Measurements from ENCODE around the gene ZNF627.
"Not testable (repeated sequence)": the region's sequence is repeated elsewhere in the genome, so short reads cannot be mapped to it uniquely, and the experiment has no call there.

ZNF627 gene

DNA sequence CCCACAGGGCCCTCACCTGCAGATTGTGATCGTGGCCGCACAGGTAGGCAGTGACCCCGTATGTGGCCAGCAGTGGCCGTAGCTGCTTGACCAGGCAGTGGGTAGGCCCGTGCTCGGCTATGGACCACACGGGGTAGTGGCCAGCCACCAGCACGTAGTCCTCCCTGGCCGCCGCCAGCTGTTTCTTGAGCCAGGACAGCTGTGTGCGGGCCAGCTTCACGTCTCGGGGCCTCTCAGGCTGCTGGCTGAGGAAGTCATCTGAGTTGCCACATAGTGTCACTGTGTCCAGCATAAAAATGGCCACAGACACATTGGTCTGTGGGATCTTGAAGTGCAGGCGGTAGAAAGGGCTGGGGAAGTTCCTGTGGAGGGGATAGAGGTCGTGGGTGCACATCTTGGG lies 21.1 kb upstream of the ZNF627 start:
- peak; percentile 47 for DNase-seq

DNA sequence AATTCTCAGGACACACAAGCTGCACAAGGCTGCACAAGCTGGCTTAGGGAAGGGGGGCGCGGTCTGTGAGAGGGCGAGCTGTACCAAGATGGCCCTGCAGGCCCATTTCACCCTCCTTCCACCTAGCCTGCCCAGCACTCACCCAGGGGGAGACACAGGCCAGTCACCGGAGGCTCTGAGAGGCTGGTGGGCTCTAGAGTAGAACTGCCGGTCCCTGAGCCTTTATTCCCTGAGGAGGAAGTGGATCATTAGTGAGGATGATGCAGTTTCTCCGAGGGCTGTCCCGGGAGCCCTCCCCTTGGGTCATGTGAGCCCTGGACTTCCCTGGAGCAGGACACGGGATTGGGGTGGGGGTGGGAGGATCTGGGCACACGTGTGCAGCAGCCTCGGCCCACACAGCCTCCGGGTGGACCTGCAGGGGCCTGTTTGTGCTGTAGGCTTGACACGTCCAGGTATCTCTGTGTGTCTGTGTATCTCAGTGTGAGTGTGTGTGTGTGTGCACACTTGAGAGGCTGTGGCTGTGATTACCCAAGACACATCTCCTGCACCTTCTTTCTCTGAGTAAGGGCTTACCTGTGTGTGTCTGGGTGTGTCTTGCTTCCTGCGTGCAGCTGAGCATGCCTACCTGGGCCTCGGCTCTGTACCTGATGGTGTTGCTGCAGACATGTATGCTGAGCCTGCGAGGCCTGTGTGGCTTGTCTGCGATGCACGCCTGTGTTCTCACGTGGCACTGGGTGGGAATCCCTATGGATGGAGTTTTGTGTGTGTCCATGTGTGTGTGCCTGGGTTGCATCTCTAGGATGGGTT lies 19.6 kb upstream of the ZNF627 start, which contains the start of gene ACP5:
Gene ACP5 (minus strand): TSS at position 195 of the 807 bp plus-strand sequence. CDS start 328 bp downstream, outside the sequence.
- DNase-seq: peak; percentile 75

DNA sequence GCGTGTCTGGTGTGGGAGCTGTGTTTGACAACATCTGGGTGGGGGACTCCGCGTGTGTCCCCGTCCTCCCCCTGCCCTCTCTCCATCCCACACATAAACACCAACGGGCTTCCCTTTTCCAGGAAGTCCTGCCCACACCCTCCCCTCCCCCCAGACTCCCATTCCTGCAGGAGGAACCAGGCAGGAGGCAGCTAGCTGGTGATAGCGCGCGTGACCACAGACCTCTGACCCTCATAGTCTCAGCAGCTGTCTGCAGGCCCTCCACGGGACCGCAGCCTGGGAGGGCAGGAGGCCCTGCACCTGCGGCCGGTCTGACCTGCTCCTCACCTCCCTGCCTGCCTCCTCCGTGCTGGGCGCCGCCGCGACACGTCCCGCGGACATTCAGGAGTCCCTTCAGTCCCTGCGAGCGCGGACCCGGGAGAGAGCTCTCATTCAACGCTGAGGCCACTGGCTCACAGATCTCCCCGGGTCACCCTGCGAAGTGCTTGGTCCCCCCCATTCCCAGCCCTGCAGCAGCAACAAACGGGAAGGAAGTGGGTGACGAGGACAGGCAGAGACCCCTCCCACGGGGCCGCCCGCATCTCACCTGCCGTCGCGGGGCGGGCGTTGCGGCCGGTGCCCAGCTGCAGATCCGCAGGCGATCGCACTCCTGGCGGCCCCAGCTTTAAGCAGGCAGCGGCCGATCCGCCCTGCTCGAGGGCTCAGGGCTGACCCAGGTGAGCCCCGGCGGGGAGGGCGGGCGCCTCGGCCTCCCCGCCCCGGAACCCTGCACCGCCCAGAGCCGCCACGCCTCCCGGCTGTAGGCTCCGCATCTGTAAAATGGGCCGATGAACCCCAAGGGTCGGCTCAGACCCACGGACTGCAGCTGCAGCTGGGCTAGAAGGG lies 18.8 kb upstream of the ZNF627 start:
- DNase-seq: peak; percentile 77

DNA sequence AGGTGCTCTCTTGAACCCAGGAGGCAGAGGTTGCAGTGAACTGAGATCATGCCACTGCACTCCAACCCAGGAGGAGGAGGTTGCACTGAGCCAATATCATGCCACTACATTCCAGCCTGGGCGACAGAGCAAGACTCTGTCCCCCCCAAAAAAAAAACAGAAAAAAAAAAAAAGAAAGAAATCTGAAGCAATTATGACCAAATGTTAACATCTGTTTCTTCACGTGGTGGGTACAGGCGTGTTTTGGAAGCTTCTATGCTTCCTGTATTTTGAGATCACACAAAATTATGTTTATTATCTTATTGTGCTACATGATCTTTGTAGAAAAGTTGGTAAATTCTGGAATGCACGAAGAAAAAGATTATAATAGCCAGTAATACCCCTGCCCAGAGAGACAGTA lies 17.2 kb upstream of the ZNF627 start:
- peak; percentile 62 for DNase-seq

DNA sequence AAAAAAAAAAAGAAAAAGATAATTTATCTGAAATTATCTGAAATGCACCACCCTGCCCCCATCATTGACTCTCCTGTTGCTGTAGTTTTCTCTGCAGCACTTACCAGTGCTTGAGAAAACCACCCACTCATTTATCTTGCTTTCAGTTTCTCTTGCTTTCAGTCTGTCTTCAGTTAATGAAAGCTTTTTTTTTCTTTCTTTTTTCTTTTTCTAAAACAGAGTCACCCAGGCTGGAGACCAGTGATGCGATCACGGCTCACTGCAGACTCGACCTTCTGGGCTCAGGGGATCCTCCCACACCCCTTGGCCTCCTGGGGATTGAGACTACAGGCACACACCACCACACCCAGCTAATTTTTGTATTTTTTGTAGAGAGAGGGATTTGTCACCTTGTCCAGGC lies 15.5 kb upstream of the ZNF627 start:
- peak; percentile 91 for DNase-seq

DNA sequence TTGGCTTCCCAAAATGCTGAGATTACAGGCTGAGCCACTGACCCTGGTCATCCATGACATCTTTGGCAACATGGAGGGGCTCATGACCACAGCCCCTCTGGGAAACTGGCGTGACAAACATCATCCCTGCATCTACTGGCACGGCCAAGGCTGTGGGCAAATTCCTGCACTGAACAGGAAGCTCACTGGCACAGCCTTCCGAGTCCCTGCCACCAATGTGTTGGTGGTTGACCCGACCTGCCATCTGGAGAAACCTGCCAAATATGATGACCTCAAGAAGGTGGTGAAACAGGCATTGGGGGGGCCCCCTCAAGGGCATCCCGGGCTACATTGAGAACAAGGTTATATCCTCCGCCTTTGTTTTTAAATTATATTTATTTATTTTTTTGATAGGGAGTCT lies 11.0 kb upstream of the ZNF627 start:
- DNase-seq: no peak

DNA sequence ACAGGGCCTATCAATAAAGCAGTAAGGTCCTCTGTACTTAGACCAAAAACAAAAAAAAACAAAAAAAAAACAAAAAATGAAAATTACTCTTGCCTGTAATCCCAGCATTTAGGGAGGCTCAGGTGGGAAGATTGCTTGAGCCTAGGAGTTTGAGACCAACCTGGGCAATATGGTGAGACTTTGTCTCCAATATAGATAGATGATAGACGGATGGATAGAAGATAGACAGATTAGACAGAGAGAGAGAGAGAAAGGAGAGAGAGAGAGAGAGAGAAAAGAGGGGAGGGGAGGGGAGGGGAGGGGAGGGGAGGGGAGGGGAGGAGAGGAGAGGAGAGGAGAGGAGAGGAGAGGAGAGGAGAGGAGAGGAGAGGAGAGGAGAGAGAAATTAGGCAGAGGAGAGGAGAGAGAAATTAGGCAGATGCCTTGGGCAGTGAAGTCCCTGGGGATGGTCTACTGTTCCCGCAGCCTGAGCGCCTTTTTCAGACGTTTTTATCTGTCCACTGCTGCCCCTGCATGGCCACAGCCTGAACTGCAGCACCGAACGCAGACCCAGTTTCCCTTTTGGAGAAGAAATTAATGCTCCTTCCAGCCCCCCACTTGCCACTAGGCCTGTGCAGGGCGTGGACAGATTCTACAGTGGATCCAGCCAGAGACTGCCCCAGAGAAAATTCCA lies 9.8 kb upstream of the ZNF627 start:
- DNase-seq: peak; percentile 80

DNA sequence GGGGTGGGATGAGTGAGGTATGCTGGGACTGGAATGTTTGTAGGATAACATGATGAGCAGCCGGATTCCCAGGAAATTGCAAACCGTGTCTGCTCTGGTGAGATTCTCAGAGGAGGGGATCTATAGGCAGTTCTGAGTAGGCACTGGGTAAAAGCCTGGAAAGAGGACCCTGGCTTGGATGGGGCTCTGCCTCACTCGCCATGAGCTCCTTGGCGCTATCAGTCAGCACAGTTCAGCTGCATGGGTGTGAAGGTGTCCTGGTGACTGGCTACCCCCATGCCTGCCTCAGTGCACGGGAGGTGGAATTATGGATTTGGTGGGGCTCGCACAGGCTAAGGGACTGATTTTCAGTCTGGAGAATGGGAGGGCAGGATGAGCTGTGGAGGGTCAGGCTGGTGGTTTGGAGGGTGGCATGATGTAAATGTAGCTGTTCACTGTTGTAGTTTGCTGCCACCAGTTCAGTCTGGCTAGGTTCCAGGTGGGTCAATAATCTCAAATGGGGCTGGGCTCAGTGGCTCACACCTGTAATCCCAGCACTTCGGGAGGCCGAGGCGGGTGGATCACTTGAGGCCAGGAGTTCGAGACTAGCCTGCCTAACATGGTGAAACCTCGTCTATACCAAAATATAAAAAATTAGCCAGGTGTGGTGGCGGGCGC lies 9.2 kb upstream of the ZNF627 start:
- DNase-seq: no peak

DNA sequence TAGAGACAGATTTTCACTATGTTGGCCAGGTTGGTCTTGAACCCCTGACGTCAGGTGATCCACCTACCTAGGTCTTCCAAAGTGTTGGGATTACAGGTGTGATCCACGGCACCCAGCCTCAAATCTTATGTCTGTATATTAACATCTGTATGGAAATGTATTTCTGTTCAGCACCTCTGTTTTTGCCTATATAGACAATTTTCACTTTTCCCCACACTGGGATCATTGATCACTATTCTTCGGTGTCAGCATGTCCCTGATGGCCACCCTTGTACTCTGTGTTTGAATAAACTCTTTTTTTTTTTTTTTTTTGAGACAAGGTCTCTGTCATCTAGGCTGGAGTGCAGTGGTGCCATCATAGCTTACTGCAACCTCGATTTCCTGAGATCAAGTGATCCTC lies 3.2 kb upstream of the ZNF627 start:
- no peak for DNase-seq

DNA sequence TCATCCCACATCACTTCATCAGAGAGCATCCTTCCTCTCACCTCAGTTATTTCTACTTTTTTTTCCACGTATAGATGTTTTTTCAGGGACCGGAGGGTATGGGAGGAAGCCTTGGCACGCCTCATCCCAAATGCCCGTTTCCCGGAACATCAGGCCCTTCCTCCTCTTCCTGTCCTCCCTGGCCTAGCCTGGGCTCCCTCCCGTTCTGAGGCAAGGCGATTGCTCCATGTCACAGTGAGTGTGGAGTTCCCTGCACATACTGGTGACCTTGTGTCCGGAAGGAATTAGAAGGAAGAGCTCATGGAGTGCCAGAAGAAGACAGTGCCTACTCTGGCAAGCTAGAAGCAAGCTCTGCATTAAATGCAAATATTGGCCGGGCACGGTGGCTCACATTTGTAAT lies 1.1 kb upstream of the ZNF627 start:
- no peak for DNase-seq

DNA sequence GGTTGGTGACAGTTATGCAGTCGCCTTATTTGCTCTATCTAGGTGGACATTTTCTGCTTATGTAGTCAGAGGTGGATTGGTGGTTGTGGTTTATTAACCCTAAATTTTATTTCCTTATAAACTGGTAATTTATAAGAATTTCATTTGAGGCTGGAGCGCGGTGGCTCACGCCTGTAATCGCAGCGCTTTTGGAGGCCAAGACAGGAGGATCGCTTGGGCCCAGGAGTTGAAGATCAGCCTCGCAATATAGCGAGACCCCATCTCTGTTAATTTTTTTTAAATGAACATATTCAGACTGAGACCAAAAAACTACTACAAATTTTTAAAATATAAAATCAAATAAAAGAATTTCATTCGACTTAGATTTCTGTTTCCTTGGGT lies 810 bp downstream of the ZNF627 start:
- no peak for DNase-seq

DNA sequence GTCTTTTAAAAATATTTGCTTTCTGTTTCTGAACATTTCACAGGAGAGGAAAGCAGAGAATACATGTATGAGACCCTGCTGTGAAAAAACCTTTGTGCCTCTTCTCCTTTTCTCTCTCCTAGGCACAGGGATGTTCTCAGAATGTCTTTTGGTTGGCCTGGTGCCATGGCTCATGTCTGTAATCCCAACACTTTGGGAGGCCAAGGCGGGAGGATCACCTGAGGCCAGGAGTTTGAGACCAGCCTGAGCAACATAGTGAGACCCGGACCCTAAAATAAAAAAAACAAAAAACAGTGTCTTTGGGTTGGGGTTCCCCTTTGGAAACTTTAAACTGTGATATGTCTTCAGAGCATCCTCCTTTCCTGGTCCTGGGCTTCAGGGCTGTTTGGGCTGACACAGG lies 1.5 kb downstream of the ZNF627 start:
- no peak for DNase-seq

DNA sequence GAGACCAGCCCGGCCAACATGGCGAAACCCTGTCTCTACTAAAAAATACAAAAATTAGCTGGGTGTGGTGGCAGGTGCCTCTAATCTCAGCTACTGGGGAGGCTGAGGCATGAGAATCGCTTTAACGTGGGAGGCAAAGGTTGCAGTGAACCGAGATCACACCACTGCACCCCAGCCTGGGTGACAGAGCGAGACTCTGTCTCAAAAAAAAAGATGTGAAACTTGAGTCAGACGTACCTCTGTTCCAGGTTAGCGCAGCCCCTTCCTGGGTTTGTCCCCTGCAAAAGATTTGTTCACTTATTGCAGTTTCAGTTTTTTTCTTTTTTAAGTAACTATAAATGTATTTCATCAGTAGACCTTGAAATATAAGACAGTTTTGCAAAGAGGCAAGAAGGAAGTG lies 2.4 kb downstream of the ZNF627 start:
- DNase-seq: not testable (repeated sequence)

DNA sequence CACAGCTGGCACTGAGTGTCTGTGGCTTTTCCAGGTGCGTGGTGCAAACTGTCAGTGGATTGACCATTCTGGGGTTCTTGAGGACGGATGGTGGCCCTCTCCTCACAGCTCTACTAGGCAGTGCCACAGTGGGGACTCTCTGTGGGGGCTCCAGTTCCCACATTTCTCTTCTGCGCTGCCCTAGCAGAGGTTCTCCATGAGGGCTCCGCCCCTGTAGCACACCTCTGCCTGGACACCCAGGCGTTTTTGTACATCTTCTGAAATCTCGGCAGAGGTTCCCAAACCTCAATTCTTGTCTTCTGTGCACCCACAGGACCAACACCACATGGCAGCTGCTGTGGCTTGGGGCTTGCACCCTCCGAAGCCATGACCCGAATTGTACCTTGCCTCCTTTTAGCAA lies 9.2 kb downstream of the ZNF627 start:
- DNase-seq: no peak

DNA sequence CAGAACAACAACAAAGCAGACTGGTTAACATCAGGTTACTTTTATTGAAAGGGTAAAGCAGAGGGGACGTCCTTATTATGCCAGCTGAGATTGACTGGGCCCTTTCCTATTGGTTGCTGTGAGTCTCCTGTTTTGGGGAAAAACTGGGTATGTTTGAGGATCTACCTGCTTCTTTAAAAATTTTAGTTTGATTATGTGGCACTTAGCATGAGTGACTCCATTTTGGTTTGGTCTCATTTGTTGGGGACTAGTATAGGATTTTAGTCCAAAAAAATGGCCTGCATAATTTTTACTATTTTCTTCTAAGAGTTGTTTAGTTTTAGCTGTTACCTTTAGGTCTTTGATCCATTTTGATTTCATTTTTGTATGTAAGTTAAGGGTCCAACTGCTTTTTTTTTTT lies 14.4 kb downstream of the ZNF627 start:
- no peak for DNase-seq

DNA sequence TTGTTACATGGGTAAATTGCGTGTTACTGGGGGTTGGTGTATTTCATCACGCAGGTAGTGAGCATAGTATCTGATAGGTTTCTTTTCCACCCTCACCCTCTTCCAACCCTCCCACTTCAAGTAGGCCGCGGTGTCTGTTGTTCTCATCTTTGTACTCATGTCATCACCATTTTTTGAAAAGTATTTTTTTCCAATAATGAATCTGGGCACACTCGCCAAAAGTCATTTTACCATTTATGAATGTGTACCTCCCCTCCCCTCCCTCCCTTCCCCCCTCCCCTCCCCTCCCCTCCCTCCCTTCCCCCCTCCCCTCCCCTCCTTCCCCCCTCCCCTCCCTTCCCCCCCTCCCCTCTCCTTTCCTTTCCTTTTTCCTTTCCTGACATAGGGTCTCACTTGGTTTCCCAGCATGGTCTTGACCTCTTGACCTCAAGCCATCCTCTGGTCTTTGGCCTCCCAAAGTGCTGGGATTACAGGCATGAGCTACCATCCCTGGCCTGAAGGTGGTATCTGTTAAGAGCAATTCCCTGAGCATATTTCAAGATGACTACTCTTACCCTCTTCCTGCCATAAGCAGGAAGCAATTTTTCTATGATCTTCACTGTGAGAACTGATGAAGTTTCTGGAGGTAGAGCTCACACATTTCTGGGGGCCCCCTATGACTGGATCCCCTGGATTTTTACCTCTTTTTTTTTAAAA lies 15.7 kb downstream of the ZNF627 start:
- no peak for DNase-seq

DNA sequence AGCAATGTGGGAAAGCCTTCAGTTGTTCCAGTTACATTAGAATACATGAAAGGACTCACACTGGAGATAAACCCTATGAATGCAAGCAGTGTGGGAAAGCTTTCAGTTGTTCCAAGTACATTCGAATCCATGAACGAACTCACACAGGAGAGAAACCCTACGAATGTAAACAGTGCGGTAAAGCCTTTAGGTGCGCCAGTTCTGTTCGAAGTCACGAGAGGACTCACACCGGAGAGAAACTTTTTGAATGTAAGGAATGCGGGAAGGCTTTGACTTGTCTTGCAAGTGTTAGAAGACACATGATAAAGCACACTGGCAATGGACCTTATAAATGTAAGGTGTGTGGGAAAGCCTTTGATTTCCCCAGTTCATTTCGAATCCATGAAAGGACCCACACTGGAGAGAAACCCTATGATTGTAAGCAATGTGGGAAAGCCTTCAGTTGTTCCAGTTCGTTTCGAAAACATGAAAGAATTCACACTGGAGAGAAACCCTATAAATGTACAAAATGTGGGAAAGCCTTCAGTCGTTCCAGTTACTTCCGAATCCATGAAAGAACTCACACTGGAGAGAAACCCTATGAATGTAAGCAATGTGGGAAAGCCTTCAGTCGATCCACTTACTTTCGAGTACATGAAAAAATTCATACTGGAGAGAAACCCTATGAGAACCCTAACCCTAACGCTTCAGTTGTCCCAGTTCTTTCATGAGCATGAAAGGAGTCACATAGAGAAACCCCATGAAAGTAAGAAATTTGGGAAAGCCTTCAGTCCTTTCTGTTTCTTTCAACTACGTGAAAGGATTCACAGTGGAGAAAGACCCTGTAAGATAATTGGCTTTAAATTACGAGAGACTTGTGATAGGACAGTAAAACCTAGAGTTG lies 20.1 kb downstream of the ZNF627 start:
- DNase-seq: no peak

DNA sequence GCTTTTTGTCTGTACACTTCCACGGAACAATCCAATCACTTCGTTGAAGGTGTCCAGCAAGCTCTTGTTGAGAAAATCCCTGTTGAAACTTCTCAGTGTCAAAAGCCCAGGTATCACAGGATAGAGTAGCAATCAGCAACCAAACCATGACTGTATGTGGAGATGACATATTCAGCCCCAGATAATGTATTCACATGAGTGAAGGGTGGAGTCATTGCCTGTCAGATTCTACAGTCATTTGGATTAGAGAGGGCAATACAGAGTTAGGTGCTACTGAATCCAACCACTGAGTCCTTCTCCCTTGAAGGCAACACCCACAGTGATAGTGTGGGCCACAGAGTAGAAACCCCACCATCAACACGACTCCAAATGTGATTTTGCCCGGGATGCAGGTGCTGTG lies 23.3 kb downstream of the ZNF627 start:
- no peak for DNase-seq

DNA sequence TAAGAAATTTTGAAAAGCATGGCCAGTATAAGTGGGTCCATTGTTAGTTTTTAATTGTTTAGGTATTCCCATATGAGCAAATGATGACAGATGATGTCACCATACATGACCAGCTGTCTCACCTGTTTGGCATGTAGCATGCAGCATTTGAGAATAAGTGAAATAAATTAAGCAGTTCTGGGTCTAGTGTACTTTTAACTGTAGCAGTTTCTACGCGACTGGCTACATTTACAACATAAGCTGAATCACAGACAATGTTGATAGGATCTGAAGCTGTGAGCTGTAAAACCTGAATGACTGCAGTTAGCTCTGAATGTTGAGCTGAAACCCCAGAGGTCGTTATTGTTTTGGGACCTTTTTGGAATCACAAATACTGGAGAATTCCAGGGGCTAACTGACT lies 25.1 kb downstream of the ZNF627 start:
- DNase-seq: not testable (repeated sequence)

DNA sequence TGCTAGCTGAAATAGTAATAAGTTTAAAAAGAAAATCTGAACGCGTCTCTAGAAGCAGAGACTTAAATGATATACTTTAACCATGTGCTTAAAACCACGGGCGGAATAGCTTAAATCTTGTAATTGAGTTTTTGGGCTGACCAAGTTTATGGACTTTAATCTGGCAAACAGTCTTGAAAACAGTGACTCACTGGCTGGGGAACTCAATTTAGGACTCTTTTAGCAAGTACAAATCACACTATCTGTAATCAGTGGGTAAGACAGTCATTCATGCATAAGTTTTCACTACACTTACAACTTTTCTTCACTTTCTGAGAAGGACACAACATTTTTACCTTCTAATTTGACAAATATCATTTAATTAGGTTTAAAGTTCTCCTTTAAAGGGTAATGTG lies 26.8 kb downstream of the ZNF627 start:
- no peak for DNase-seq

DNA sequence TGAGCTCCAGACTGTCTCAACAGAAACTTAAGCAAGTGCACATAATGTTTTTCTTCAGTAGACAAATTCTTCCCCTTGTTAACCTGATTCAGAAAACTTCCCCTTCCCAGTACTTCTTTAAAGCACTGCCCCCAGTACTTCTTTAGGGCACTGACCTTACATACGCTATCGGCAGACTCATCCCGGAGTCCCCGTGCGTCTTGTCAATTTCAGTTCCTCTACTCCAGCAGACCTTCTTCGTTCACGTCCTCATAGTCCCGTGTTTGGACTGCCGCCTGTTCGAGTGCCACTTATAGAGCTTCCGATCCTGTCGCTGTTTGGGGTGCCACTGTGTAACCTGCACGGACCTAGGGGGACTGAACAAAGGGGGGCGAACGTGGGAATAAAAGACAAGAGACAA lies 29.0 kb downstream of the ZNF627 start:
- DNase-seq: peak; percentile 76

All from suppressor macrophage treated with lipopolysaccharide for 4 hours (primary cell).